Effector CD8-positive, alpha-beta T cell (primary cell): ENCODE results near the gene EXD3.
A peak's percentile ranks its signal among the peaks of the same experiment; 100 is the strongest.

ENCODE experiments used
- DNase-seq: peaks from one replicate; lab custom pipeline; 2025; lab: John Stamatoyannopoulos, UW

EXD3 gene

GRCh38 chr9:137459152-137459600, 36.2 kb upstream of the EXD3 start, which contains the start of gene NSMF:
Gene NSMF, minus strand, starts transcription at chr9:137459334. Its CDS starts 232 bp downstream, at chr9:137459102.
- DNase-seq = peak; percentile 89

GRCh38 chr9:137458194-137459151, 35.5 kb upstream of the EXD3 start:
- no peak for DNase-seq

GRCh38 chr9:137457406-137458193, 34.6 kb upstream of the EXD3 start:
- no peak for DNase-seq

GRCh38 chr9:137456864-137457405, 34.0 kb upstream of the EXD3 start:
- DNase-seq = no peak

GRCh38 chr9:137456061-137456863, 33.3 kb upstream of the EXD3 start:
- DNase-seq = no peak

- DNase-seq = no peak
These were observed 32.5 kb upstream of the EXD3 start for GRCh38 chr9:137455359-137455991.

GRCh38 chr9:137454597-137455358, 31.8 kb upstream of the EXD3 start:
- DNase-seq = no peak

GRCh38 chr9:137454145-137454596, 31.2 kb upstream of the EXD3 start:
- DNase-seq = no peak

GRCh38 chr9:137453643-137454081, 30.7 kb upstream of the EXD3 start:
- DNase-seq = peak; percentile 39

GRCh38 chr9:137452761-137453642, 30.0 kb upstream of the EXD3 start:
- DNase-seq = no peak

GRCh38 chr9:137452006-137452760, 29.2 kb upstream of the EXD3 start:
- no peak for DNase-seq

GRCh38 chr9:137451264-137452005, 28.5 kb upstream of the EXD3 start:
- peak; percentile 32 for DNase-seq

- DNase-seq = peak; percentile 67
These were observed 27.7 kb upstream of the EXD3 start for GRCh38 chr9:137450539-137451222.

- peak; percentile 58 for DNase-seq
These were observed 27.1 kb upstream of the EXD3 start for GRCh38 chr9:137449931-137450538.

GRCh38 chr9:137449081-137449844, 26.3 kb upstream of the EXD3 start:
- DNase-seq = no peak

- DNase-seq = no peak
These were observed 25.6 kb upstream of the EXD3 start for GRCh38 chr9:137448602-137448962.
